MM.1S (cell line): Measurements from ENCODE around the gene WDR43.
"Not testable (repeated sequence)": the region's sequence is repeated elsewhere in the genome, so short reads cannot be mapped to it uniquely, and the experiment has no call there.

ENCODE experiments used
- DNase-seq: peaks from one replicate; pipeline ENCODE4 v3.0.0-alpha.2; 2015
- H2AFZ ChIP-seq: fragments of 300-600 bp; sonication (generic); 2 replicates; pipeline ENCODE4 v1.6.0; 2016; ENCODE audit warnings: antibody characterized with exemption, low read length
- H3F3A ChIP-seq: fragments of 300-600 bp; sonication (generic); 2 replicates; pipeline ENCODE4 v1.6.1; 2016; ENCODE audit warnings: mild to moderate bottlenecking, antibody characterized with exemption, low read length, moderate library complexity, mixed read lengths; ENCODE audit not compliant: insufficient read depth
- H3K27ac ChIP-seq: fragments of 300-600 bp; sonication (generic); 2 replicates; pipeline ENCODE4 v1.5.1; 2016; ENCODE audit warnings: mild to moderate bottlenecking, low read length
- H3K27me3 ChIP-seq: fragments of 300-600 bp; sonication (generic); replicated peaks from 2 replicates; pipeline ENCODE4 v1.6.0; 2016; ENCODE audit warnings: low read length; ENCODE audit not compliant: insufficient read depth
- H3K36me3 ChIP-seq: fragments of 300-600 bp; sonication (generic); replicated peaks from 2 replicates; pipeline ENCODE4 v1.6.1; 2016; ENCODE audit warnings: mild to moderate bottlenecking, low read length, mixed read lengths; ENCODE audit not compliant: insufficient read depth
- H3K4me1 ChIP-seq: fragments of 300-600 bp; sonication (generic); 2 replicates; pipeline ENCODE4 v1.6.1; 2016; ENCODE audit warnings: low read length, mixed read lengths
- H3K4me2 ChIP-seq: fragments of 300-600 bp; sonication (generic); 2 replicates; pipeline ENCODE4 v1.6.0; 2016; ENCODE audit warnings: low read depth, low read length
- H3K4me3 ChIP-seq: fragments of 300-600 bp; sonication (generic); 2 replicates; pipeline ENCODE4 v1.5.1; 2016; ENCODE audit warnings: low read length, mixed read lengths
- H3K79me2 ChIP-seq: fragments of 300-600 bp; sonication (generic); 2 replicates; pipeline ENCODE4 v1.6.1; 2016; ENCODE audit warnings: mixed run types, low read length, mixed read lengths
- H3K9ac ChIP-seq: fragments of 300-600 bp; sonication (generic); 2 replicates; pipeline ENCODE4 v1.6.1; 2016; ENCODE audit warnings: low read length, mixed read lengths
- H3K9me2 ChIP-seq: fragments of 300-600 bp; sonication (generic); replicated peaks from 2 replicates; pipeline ENCODE4 v1.6.1; 2016; ENCODE audit warnings: mild to moderate bottlenecking, low read length, mixed read lengths; ENCODE audit not compliant: insufficient read depth
- H3K9me3 ChIP-seq: fragments of 300-600 bp; sonication (generic); replicated peaks from 2 replicates; pipeline ENCODE4 v1.6.1; 2016; ENCODE audit warnings: mild to moderate bottlenecking, low read length, mixed read lengths; ENCODE audit not compliant: insufficient read depth
- H4K20me1 ChIP-seq: fragments of 300-600 bp; sonication (generic); 2 replicates; pipeline ENCODE4 v1.6.1; 2016; ENCODE audit warnings: mild to moderate bottlenecking, low read length, moderate library complexity, mixed read lengths; ENCODE audit not compliant: insufficient read depth
- CTCF ChIP-seq: fragments of 300-600 bp; sonication (generic); IDR thresholded peaks from 2 replicates; pipeline ENCODE4 v1.5.1; 2016; ENCODE audit warnings: antibody characterized with exemption, low read length, mixed read lengths
- EZH2 ChIP-seq: fragments of 300-600 bp; sonication (generic); optimal IDR thresholded peaks from 2 replicates; pipeline ENCODE3; 2017; ENCODE audit warnings: low read depth, mild to moderate bottlenecking, antibody characterized with exemption, low read length, mixed read lengths
- EZH2phosphoT487 ChIP-seq: fragments of 300-600 bp; sonication (generic); IDR thresholded peaks from 2 replicates; pipeline ENCODE4 v1.6.1; 2018; ENCODE audit warnings: antibody characterized with exemption, low read length

Gene WDR43

GRCh38 chr2:28975671-28976070, 81.2 kb downstream of the WDR43 start:
- no peaks in the 10 kb centered on the region for H3K4me1 ChIP-seq
- H3K9ac ChIP-seq, result no peak overlapping the region
- H3K27ac ChIP-seq, result no peak overlapping the region

GRCh38 chr2:28976584-28976983, 82.1 kb downstream of the WDR43 start:
- no peaks in the 10 kb centered on the region for H3K9me2 ChIP-seq
- no peaks in the 10 kb centered on the region for H3K4me1 ChIP-seq
- H3K27me3 ChIP-seq, result no peaks in the 10 kb centered on the region
- H3K36me3 ChIP-seq, result no peaks in the 10 kb centered on the region
- no peaks in the 10 kb centered on the region for H4K20me1 ChIP-seq
- no peak for TF ChIP-seq CTCF
- TF ChIP-seq EZH2phosphoT487, result no peak
- no peak for TF ChIP-seq EZH2
- H3F3A ChIP-seq, result no peaks in the 10 kb centered on the region
- H2AFZ ChIP-seq, result no peak overlapping the region
- no peak overlapping the region for H3K9ac ChIP-seq
- H3K4me3 ChIP-seq, result no peak overlapping the region
- H3K27ac ChIP-seq, result no peak overlapping the region
- H3K9me3 ChIP-seq, result no peaks in the 10 kb centered on the region
- H3K4me2 ChIP-seq, result no peak overlapping the region
- no peaks in the 10 kb centered on the region for H3K79me2 ChIP-seq
- DNase-seq, result no peak

More at GRCh38 chr2:28975671-28976070, 81.2 kb downstream of the WDR43 start:
- H3F3A ChIP-seq, result no peaks in the 10 kb centered on the region
- no peak overlapping the region for H3K4me2 ChIP-seq
- no peaks in the 10 kb centered on the region for H4K20me1 ChIP-seq
- TF ChIP-seq CTCF (no peak), EZH2phosphoT487 (no peak), EZH2 (no peak)
- no peaks in the 10 kb centered on the region for H3K9me2 ChIP-seq
- no peak overlapping the region for H3K4me3 ChIP-seq
- H2AFZ ChIP-seq, result no peak overlapping the region
- H3K27me3 ChIP-seq, result no peaks in the 10 kb centered on the region
- DNase-seq, result no peak
- H3K36me3 ChIP-seq, result no peaks in the 10 kb centered on the region
- no peaks in the 10 kb centered on the region for H3K9me3 ChIP-seq
- H3K79me2 ChIP-seq, result no peaks in the 10 kb centered on the region

GRCh38 chr2:28977176-28977875, 82.9 kb downstream of the WDR43 start:
- TF ChIP-seq EZH2 (no peak), CTCF (no peak), EZH2phosphoT487 (no peak)
- H3K79me2 ChIP-seq, result no peaks in the 10 kb centered on the region
- no peaks in the 10 kb centered on the region for H3K4me1 ChIP-seq
- no peak overlapping the region for H3K9ac ChIP-seq
- H3F3A ChIP-seq, result no peaks in the 10 kb centered on the region
- H3K9me3 ChIP-seq, result no peaks in the 10 kb centered on the region
- no peak overlapping the region for H2AFZ ChIP-seq
- H3K4me3 ChIP-seq, result no peak overlapping the region
- H3K27me3 ChIP-seq, result no peaks in the 10 kb centered on the region
- no peaks in the 10 kb centered on the region for H4K20me1 ChIP-seq
- no peak for DNase-seq
- no peaks in the 10 kb centered on the region for H3K36me3 ChIP-seq
- no peak overlapping the region for H3K4me2 ChIP-seq
- no peak overlapping the region for H3K27ac ChIP-seq
- no peaks in the 10 kb centered on the region for H3K9me2 ChIP-seq

GRCh38 chr2:28978001-28978400, 83.5 kb downstream of the WDR43 start:
- not testable (repeated sequence) for H3K9ac ChIP-seq, H2AFZ ChIP-seq, H3K9me3 ChIP-seq, DNase-seq, H3K27me3 ChIP-seq, H3K4me1 ChIP-seq, H3K36me3 ChIP-seq, H4K20me1 ChIP-seq, H3K4me2 ChIP-seq, H3F3A ChIP-seq, H3K27ac ChIP-seq, H3K4me3 ChIP-seq, H3K79me2 ChIP-seq, H3K9me2 ChIP-seq
